Stomach (tissue), 9 donors: Measurements from ENCODE around the gene NOC4L. TPM values are rescaled to one million over a fixed set of nuclear protein-coding genes. Genes with fewer than 3 reads are reported as not detected.

ENCODE experiments used
- DNase-seq, 2 donors: peaks; one replicate each; pipeline versions ENCODE4 v3.0.0 to v3.0.0-alpha.2; 2013 to 2019
- H3K27ac ChIP-seq, 5 donors: fragments of 200-600 bp in 4 of 5; sonication (generic) in 4 of 5; one replicate each; pipeline ENCODE4 v1.5.1; 2013 to 2019; ENCODE audit warnings: mild to moderate bottlenecking in 1 of 5, moderate library complexity in 1 of 5
- H3K27me3 ChIP-seq, 3 donors: fragments of 200-600 bp; sonication (generic); one replicate each; pipeline ENCODE4 v1.5.1; 2017 to 2019; ENCODE audit warnings: mixed run types in 1 of 3
- H3K36me3 ChIP-seq, 4 donors: fragments of 200-600 bp; sonication (generic); 1 replicate in 3 of 4; 2 replicates in 1 of 4; pipeline ENCODE4 v1.5.1; 2016 to 2019
- H3K4me1 ChIP-seq, 4 donors: fragments of 200-600 bp; sonication (generic); one replicate each; pipeline ENCODE4 v1.5.1; 2016 to 2019
- H3K4me3 ChIP-seq, 4 donors: fragments of 200-600 bp; sonication (generic) in 3 of 4; one replicate each; pipeline ENCODE4 v1.5.1; 2016 to 2019; ENCODE audit warnings: mild to moderate bottlenecking in 1 of 4
- H3K9me3 ChIP-seq, 4 donors: fragments of 200-600 bp; sonication (generic); one replicate each; pipeline ENCODE4 v1.5.1; 2016 to 2019
- CTCF ChIP-seq, 7 experiments: fragments of 450-650 bp in 4 of 7; fragments of 200-600 bp in 3 of 7; sonication (generic) in 3 of 7; IDR thresholded peaks; one replicate each; pipeline ENCODE4 v1.5.1; 2016 to 2019; ENCODE audit warnings: antibody characterized with exemption in 7 of 7, control low read depth in 2 of 7, mild to moderate bottlenecking in 1 of 7
- EP300 ChIP-seq: sonication (generic); formaldehyde crosslinking; IDR thresholded peaks from one replicate; pipeline ENCODE4 v1.6.1; 2017; ENCODE audit warnings: antibody characterized with exemption
- POLR2A ChIP-seq, 4 donors: fragments of 450-650 bp; IDR thresholded peaks; one replicate each; pipeline ENCODE4 v1.6.1; 2016; ENCODE audit warnings: antibody characterized with exemption in 4 of 4, control low read depth in 2 of 4, mild to moderate bottlenecking in 1 of 4, moderate library complexity in 1 of 4
- POLR2AphosphoS5 ChIP-seq, 3 donors: sonication (generic); formaldehyde crosslinking; IDR thresholded peaks; one replicate each; pipeline ENCODE4 v1.6.1; 2016; ENCODE audit warnings: antibody characterized with exemption in 3 of 3
- WGBS, 5 donors: extraction: QIAGEN DNeasy Blood & Tissue Kit in 3 of 5; methylation state at CpG; one replicate each; pipeline versions ENCODE4 v1.1.5 to v1.1.7; 2013 to 2018; 5-methylcytosine and 5-hydroxymethylcytosine counted together
- intact Hi-C: fragments of 100-400 bp; cut with DNase I; formaldehyde crosslinking; loops from one replicate; pipeline ENCODE4 v1.15.1; 2023; ENCODE audit warnings: low total_unique reads
- polyA plus RNA-seq, 3 donors: library from polyadenylated mRNA; stranded (reverse); fragments of 200-250 nt; gene quantifications; one replicate each; pipeline ENCODE4 v1.2.3, GENCODE V29; 2013
- total RNA-seq, 5 donors: library from RNA; depleted of rRNA; stranded (reverse); fragments of >200 nt; gene quantifications; one replicate each; pipeline versions ENCODE4 v1.1.0 to v1.2.3, GENCODE V29; 2014 to 2016
- donor health status: healthy with polysubstance abuse.
- donor health status: Bipolar disorder and iron deficiency.
- donor health status: healthy.

NOC4L gene
- total and polyA plus RNA-seq, 8 donors, result 2.2 to 63.6 (median 28.6) TPM

GRCh38 chr12:132117558-132117875 lies 26.7 kb upstream of the NOC4L start:
- WGBS, 5 donors, result 84 to 97% (median 95%) methylated on average over 3 to 10 of the region's 10 CpGs
- intact Hi-C loops, result no loop called here
- no peaks in the 10 kb centered on the region for H3K4me1 ChIP-seq
- no peak for TF ChIP-seq POLR2A (IDR thresholded peaks at IDR 0.05)
- no peak for TF ChIP-seq POLR2AphosphoS5 (IDR thresholded peaks at IDR 0.05)
- no peak for TF ChIP-seq EP300
- TF ChIP-seq CTCF (IDR thresholded peaks at IDR 0.05), result no peak
- H3K4me3 ChIP-seq, result no peak overlapping the region
- no peaks in the 10 kb centered on the region for H3K27me3 ChIP-seq
- H3K27ac ChIP-seq, result no peak overlapping the region
- DNase-seq, result no peak
- no peaks in the 10 kb centered on the region for H3K9me3 ChIP-seq
- H3K36me3 ChIP-seq, result peaks cover 15 to 98% (median 95%) of the 10 kb centered on the region in 4 donors

GRCh38 chr12:132118876-132119275 lies 25.4 kb upstream of the NOC4L start:
- peaks cover 15 to 98% (median 95%) of the 10 kb centered on the region in 4 donors for H3K36me3 ChIP-seq
- H3K9me3 ChIP-seq, result no peaks in the 10 kb centered on the region
- no peaks in the 10 kb centered on the region for H3K4me1 ChIP-seq
- TF ChIP-seq POLR2A (IDR thresholded peaks at IDR 0.05) (no peak), EP300 (no peak), POLR2AphosphoS5 (IDR thresholded peaks at IDR 0.05) (no peak), CTCF (IDR thresholded peaks at IDR 0.05) (no peak)
- no peak overlapping the region for H3K4me3 ChIP-seq
- no peak overlapping the region for H3K27ac ChIP-seq
- WGBS, 5 donors, result 78 to 95% (median 87%) methylated on average over 6 to 22 of the region's 22 CpGs
- intact Hi-C loops, result no loop called here
- DNase-seq, result no peak
- H3K27me3 ChIP-seq, result no peaks in the 10 kb centered on the region

- Histone ChIP-seq H3K4me3 (no peak overlapping the region), H3K9me3 (no peaks in the 10 kb centered on the region), H3K4me1 (no peaks in the 10 kb centered on the region), H3K27ac (no peak overlapping the region), H3K27me3 (no peaks in the 10 kb centered on the region), H3K36me3 (peaks cover 0 to 98% (median 95%) of the 10 kb centered on the region in 4 donors)
- intact Hi-C loops, result no loop called here
- no peak for TF ChIP-seq POLR2AphosphoS5 (IDR thresholded peaks at IDR 0.05)
- TF ChIP-seq CTCF (IDR thresholded peaks at IDR 0.05), result no peak
- no peak for TF ChIP-seq POLR2A (IDR thresholded peaks at IDR 0.05)
- TF ChIP-seq EP300, result no peak
- 93 to 97% (median 95%) methylated on average over 14 of the region's 14 CpGs for WGBS, 5 donors
- DNase-seq, result no peak
These were observed 23.0 kb upstream of the NOC4L start for GRCh38 chr12:132121283-132121682.

- 84 to 98% (median 96%) methylated on average over 12 of the region's 12 CpGs for WGBS, 5 donors
- DNase-seq, result no peak
- peaks cover 0 to 98% (median 95%) of the 10 kb centered on the region in 4 donors for H3K36me3 ChIP-seq
- no peak for TF ChIP-seq POLR2A (IDR thresholded peaks at IDR 0.05)
- no peak for TF ChIP-seq POLR2AphosphoS5 (IDR thresholded peaks at IDR 0.05)
- no peak for TF ChIP-seq CTCF (IDR thresholded peaks at IDR 0.05)
- no peak for TF ChIP-seq EP300
- H3K9me3 ChIP-seq, result peaks cover 0 to 3% (median 0%) of the 10 kb centered on the region in 4 donors
- H3K4me1 ChIP-seq, result no peaks in the 10 kb centered on the region
- no peak overlapping the region for H3K4me3 ChIP-seq
- H3K27me3 ChIP-seq, result no peaks in the 10 kb centered on the region
- intact Hi-C loops, result no loop called here
- no peak overlapping the region for H3K27ac ChIP-seq
These were observed 20.1 kb upstream of the NOC4L start for GRCh38 chr12:132123970-132124765.
